HepG2 (cell line): ENCODE results near the gene NAP1L4. TPM values are rescaled to one million over a fixed set of nuclear protein-coding genes. Genes with fewer than 3 reads are reported as not detected.
A peak's percentile ranks its signal among the peaks of the same experiment; 100 is the strongest.

Experiments
- ATAC-seq: fragments of 200-7000 bp; cut with Tn5 transposase; 3 replicates; pipeline ENCODE4 v1.9.1; 2020; ENCODE audit warnings: mild to moderate bottlenecking, moderate library complexity
- BruUV-seq: library from RNA; stranded (reverse); fragments of 400-500 nt; replicated peaks from 2 replicates; lab custom pipeline; 2021; lab: Mats Ljungman, UMichigan
- CTCF ChIA-PET: fragments of 300-600 bp; formaldehyde crosslinking; extraction: SDS; loops from one replicate; lab custom pipeline; 2021; ENCODE audit warnings: low total read pairs, inconsistent platforms, low intra/inter-chr PET ratio; lab: Yijun Ruan, JAX
- POLR2A ChIA-PET: fragments of 350-600 bp; sonication (Branson Sonifier 250); formaldehyde crosslinking; loops from one replicate; lab custom pipeline; 2020; ENCODE audit warnings: antibody characterized with exemption, inconsistent platforms; lab: Yijun Ruan, JAX
- DNase-seq: peaks from one replicate; pipeline ENCODE4 v3.0.0-alpha.2; 2015; ENCODE audit warnings: low spot score
- FAIRE-seq: peaks from 3 replicates; lab custom pipeline; 2011; peaks lifted over from hg19 to GRCh38; lab: Jason Lieb, UNC
- H2AFZ ChIP-seq: one replicate; pipeline ENCODE4 v1.6.1; 2011; ENCODE audit warnings: low read length, inconsistent platforms
- H3K27ac ChIP-seq: fragments of 300-600 bp; 3 replicates; pipeline ENCODE4 v1.8.0; 2011; ENCODE audit warnings: mixed run types, mild to moderate bottlenecking, mixed read lengths, low read length, inconsistent platforms; ENCODE audit not compliant: insufficient read depth; ENCODE audit errors: extremely low read length
- H3K27me3 ChIP-seq, 2 experiments: fragments of 200-600 bp in 1 of 2; 2 replicates in 1 of 2; 3 replicates in 1 of 2; pipeline versions ENCODE4 v1.6.0 to v1.8.0; 2011; ENCODE audit warnings: low read length in 2 of 2, mild to moderate bottlenecking in 2 of 2, moderate library complexity in 2 of 2, inconsistent platforms in 1 of 2; ENCODE audit not compliant: insufficient read depth in 2 of 2, control insufficient read depth in 1 of 2
- H3K36me3 ChIP-seq, 2 experiments: fragments of 200-600 bp in 1 of 2; replicated peaks in 1 of 2; 2 replicates in 1 of 2; 3 replicates in 1 of 2; pipeline versions ENCODE4 v1.5.1 to v1.8.0; 2011; ENCODE audit warnings: low read length in 2 of 2, inconsistent platforms in 1 of 2; ENCODE audit not compliant: insufficient read depth in 2 of 2, control insufficient read depth in 1 of 2
- H3K4me1 ChIP-seq: 2 replicates; pipeline ENCODE4 v1.5.1; 2012; ENCODE audit warnings: low read length, inconsistent platforms; ENCODE audit not compliant: insufficient read depth
- H3K4me2 ChIP-seq: 2 replicates; pipeline ENCODE4 v1.6.0; 2011; ENCODE audit warnings: low read depth, low read length, inconsistent platforms
- H3K4me3 ChIP-seq, 3 experiments: fragments of 200-600 bp in 1 of 3; sonication (generic), shearing (Covaris generic) in 1 of 3; replicated peaks in 1 of 3; 2 replicates each; pipeline ENCODE4 v1.5.1; 2011 to 2016; ENCODE audit warnings: low read length in 3 of 3, inconsistent platforms in 2 of 3, low read depth in 2 of 3, mild to moderate bottlenecking in 2 of 3, control low read depth in 1 of 3, mixed read lengths in 1 of 3; ENCODE audit not compliant: insufficient read depth in 1 of 3
- H3K79me2 ChIP-seq: one replicate; pipeline ENCODE4 v1.6.1; 2011; ENCODE audit warnings: low read length, inconsistent platforms; ENCODE audit not compliant: insufficient read depth
- H3K9ac ChIP-seq: 2 replicates; pipeline ENCODE4 v1.6.0; 2011; ENCODE audit warnings: mild to moderate bottlenecking, low read depth, low read length, inconsistent platforms; ENCODE audit not compliant: insufficient read depth
- H3K9me3 ChIP-seq: 2 replicates; pipeline ENCODE4 v1.5.1; 2012; ENCODE audit warnings: mild to moderate bottlenecking, low read length
- H4K20me1 ChIP-seq: 2 replicates; pipeline ENCODE4 v1.6.0; 2011; ENCODE audit warnings: inconsistent platforms, mild to moderate bottlenecking, low read length, moderate library complexity; ENCODE audit not compliant: insufficient read depth
- DR1 ChIP-seq: sonication (generic); formaldehyde crosslinking; IDR thresholded peaks from 2 replicates; pipeline ENCODE4 v1.8.0; 2021; ENCODE audit warnings: mild to moderate bottlenecking, missing genetic modification reagents, inconsistent platforms
- HMGXB3 ChIP-seq: sonication (generic); formaldehyde crosslinking; IDR thresholded peaks from 2 replicates; pipeline ENCODE4 v1.4.0; 2020; ENCODE audit warnings: missing genetic modification reagents, borderline replicate concordance
- HNRNPK ChIP-seq: fragments of 200-400 bp; formaldehyde crosslinking; IDR thresholded peaks from 2 replicates; pipeline ENCODE4 v1.6.1; 2018; ENCODE audit warnings: low read length, low read depth, moderate library complexity, mild to moderate bottlenecking; ENCODE audit not compliant: poor library complexity, severe bottlenecking
- MTA1 ChIP-seq: sonication (generic); formaldehyde crosslinking; IDR thresholded peaks from 2 replicates; pipeline ENCODE4 v1.4.0; 2020; ENCODE audit warnings: missing genetic modification reagents, mild to moderate bottlenecking, borderline replicate concordance
- SCMH1 ChIP-seq: sonication (generic); formaldehyde crosslinking; IDR thresholded peaks from 2 replicates; pipeline ENCODE4 v1.9.0; 2021; ENCODE audit warnings: missing genetic modification reagents, mild to moderate bottlenecking, borderline replicate concordance
- SOX13 ChIP-seq, 3 experiments: fragments of 450-650 bp in 1 of 3; sonication (generic) in 1 of 3; formaldehyde crosslinking in 1 of 3; IDR thresholded peaks in 2 of 3; conservative IDR thresholded peaks in 1 of 3; 2 replicates each; pipeline versions ENCODE4 v1.5.0 to v1.6.1; 2016 to 2020; ENCODE audit warnings: antibody characterized with exemption in 1 of 3, mild to moderate bottlenecking in 1 of 3, missing compliant biosample characterization in 1 of 3, missing genetic modification reagents in 1 of 3, moderate library complexity in 1 of 3
- ZNF550 ChIP-seq: sonication (generic); formaldehyde crosslinking; IDR thresholded peaks from 2 replicates; pipeline ENCODE4 v1.4.0; 2020; ENCODE audit warnings: mild to moderate bottlenecking, missing genetic modification reagents, borderline replicate concordance
- ZNF737 ChIP-seq: sonication (generic); formaldehyde crosslinking; IDR thresholded peaks from 2 replicates; pipeline ENCODE4 v1.5.0; 2020; ENCODE audit warnings: missing genetic modification reagents, mild to moderate bottlenecking, borderline replicate concordance
- ZNF761 ChIP-seq: sonication (generic); formaldehyde crosslinking; conservative IDR thresholded peaks from 2 replicates; pipeline ENCODE4 v1.4.0; 2020; ENCODE audit warnings: mild to moderate bottlenecking, missing genetic modification reagents
- WGBS: methylation state at CpG from one replicate; pipeline ENCODE4 v1.1.6; 2017; ENCODE audit warnings: low lambda C conversion rate; 5-methylcytosine and 5-hydroxymethylcytosine counted together
- in situ Hi-C: cut with HindIII; loops from 2 replicates; pipeline ENCODE4 v1.10.0; 2017; ENCODE audit warnings: low pct_unique_long_range_greater_than_20kb; ENCODE audit not compliant: extremely low pct_ligation_motif_present
- intact Hi-C: fragments of 100-400 bp; cut with micrococcal nuclease; formaldehyde crosslinking; loops from one replicate; pipeline ENCODE4 v1.10.0; 2022; ENCODE audit not compliant: unreplicated experiment
- polyA plus RNA-seq, 8 experiments: library from polyadenylated mRNA; depleted of rRNA in 3 of 8; stranded (reverse) in 7 of 8; unstranded in 1 of 8; fragments of >200 nt; fragmentation: Illumina TruSeq in 4 of 8; extraction: Trizol in 4 of 8; gene quantifications; 2 replicates each; pipeline versions ENCODE4 v1.2.1 to v1.2.3, GENCODE V29; 2011 to 2016; ENCODE audit warnings: low read depth in 4 of 8, missing spikeins in 1 of 8, mixed read lengths in 1 of 8; ENCODE audit not compliant: insufficient read depth in 1 of 8
- total RNA-seq, 5 experiments: library from RNA; depleted of rRNA; stranded (reverse); fragments of >200 nt; fragmentation: Illumina TruSeq; extraction: Trizol; gene quantifications; 2 replicates each; pipeline ENCODE4 v1.2.3, GENCODE V29; 2016; ENCODE audit warnings: low read depth in 1 of 5
- TF ChIP-seq, protein P1 (sequence below): sonication (generic); formaldehyde crosslinking; IDR thresholded peaks from 2 replicates; pipeline ENCODE4 v1.4.0; 2020; ENCODE audit warnings: missing genetic modification reagents

The NAP1L4 gene
- total and polyA plus RNA-seq, 2 of the 13 experiments (the other 11 are each of a cell fraction or from before 2014, with no cell fraction given) = 64.0 to 186 TPM

- FAIRE-seq (no peak), ATAC-seq (no peak), DNase-seq (no peak)
- POLR2A ChIA-PET = no interaction called here
- Histone ChIP-seq H2AFZ (no peak overlapping the region), H3K27ac (no peak overlapping the region), H4K20me1 (no peaks in the 10 kb centered on the region), H3K4me1 (peaks cover 16% of the 10 kb centered on the region), H3K4me2 (no peak overlapping the region), H3K79me2 (no peaks in the 10 kb centered on the region), H3K36me3 (peaks cover 0 to 3% of the 10 kb centered on the region in 2 experiments; a peak in 1 of 5 replicates), H3K9ac (no peak overlapping the region), H3K4me3 (no peak overlapping the region), H3K27me3 (no peaks in the 10 kb centered on the region), H3K9me3 (no peaks in the 10 kb centered on the region)
- BruUV-seq = no TSS peak
- TF ChIP-seq SOX13 (IDR thresholded peaks at IDR 0.05) (no peak), SOX13 (CRISPR knock-in tag; conservative IDR thresholded peaks at IDR 0.05 in 1 of 2, IDR thresholded peaks at IDR 0.05 in 1 of 2) (no peak)
- CTCF ChIA-PET = no interaction called here
- intact Hi-C loops = no loop called here
- in situ Hi-C loops = no loop called here
- WGBS = 95% methylated on average over 10 of the region's 13 CpGs
These were observed 81.7 kb downstream of the NAP1L4 start for GRCh38 chr11:2910401-2910955.

DNA sequence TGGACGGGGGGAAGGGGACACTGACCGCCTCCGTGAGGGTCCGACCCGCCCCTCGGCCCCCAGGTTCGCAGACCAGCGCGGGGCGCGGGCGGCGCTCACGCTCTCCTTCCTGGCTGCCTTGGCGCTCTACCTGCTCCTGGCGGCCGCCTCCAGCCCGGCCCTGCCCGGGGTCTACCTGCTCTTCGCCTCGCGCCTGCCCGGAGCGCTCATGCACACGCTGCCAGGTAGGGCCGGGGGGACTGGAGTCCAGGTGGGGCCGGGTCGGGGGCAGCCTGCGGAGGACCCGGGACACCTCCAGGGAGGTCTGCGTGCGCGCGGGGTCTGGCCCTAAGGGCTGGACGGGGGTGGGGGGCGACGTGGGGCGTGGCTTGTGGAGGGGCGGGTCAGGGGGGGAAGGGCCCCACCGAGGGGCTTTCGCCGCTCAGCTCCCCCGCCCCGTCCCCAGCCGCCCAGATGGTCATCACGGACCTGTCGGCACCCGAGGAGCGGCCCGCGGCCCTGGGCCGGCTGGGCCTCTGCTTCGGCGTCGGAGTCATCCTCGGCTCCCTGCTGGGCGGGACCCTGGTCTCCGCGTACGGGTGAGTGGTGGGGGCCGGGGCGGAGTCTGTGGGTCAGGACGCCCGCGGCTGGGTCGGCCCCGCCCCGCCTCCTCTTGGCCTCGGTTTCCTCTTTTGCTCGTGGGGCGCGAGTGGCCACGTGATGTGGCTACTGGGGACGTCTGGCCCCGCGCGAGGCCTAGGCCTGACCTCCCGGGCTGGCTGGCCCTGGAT lies 82.8 kb downstream of the NAP1L4 start:
- 0 out of 2 replicates have a peak, but pooled peaks cover 3% of the 10 kb centered on the region for H4K20me1 ChIP-seq
- ChIA-PET POLR2A (no interaction called here), CTCF (no interaction called here)
- peaks cover 0 to 3% of the 10 kb centered on the region in 2 experiments; a peak in 1 of 5 replicates for H3K36me3 ChIP-seq
- no peak overlapping the region for H3K9ac ChIP-seq
- no peak overlapping the region for H3K4me2 ChIP-seq
- intact Hi-C loops = no loop called here
- no peak overlapping the region for H3K4me3 ChIP-seq
- H3K27ac ChIP-seq = no peak overlapping the region
- DNase-seq (no peak), ATAC-seq (no peak), FAIRE-seq (no peak)
- in situ Hi-C loops = no loop called here
- H2AFZ ChIP-seq = no peak overlapping the region
- peaks cover 23% of the 10 kb centered on the region for H3K4me1 ChIP-seq
- no TSS peak for BruUV-seq
- H3K9me3 ChIP-seq = no peaks in the 10 kb centered on the region
- TF ChIP-seq ZNF761 (CRISPR knock-in tag) = no peak
- no peak for TF ChIP-seq MTA1 (CRISPR knock-in tag)
- no peak for TF ChIP-seq ZNF737
- TF ChIP-seq DR1 (CRISPR knock-in tag) = no peak
- TF ChIP-seq, protein P1, sequence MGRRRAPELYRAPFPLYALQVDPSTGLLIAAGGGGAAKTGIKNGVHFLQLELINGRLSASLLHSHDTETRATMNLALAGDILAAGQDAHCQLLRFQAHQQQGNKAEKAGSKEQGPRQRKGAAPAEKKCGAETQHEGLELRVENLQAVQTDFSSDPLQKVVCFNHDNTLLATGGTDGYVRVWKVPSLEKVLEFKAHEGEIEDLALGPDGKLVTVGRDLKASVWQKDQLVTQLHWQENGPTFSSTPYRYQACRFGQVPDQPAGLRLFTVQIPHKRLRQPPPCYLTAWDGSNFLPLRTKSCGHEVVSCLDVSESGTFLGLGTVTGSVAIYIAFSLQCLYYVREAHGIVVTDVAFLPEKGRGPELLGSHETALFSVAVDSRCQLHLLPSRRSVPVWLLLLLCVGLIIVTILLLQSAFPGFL (CRISPR knock-in tag) = no peak
- peak; percentile 15 for TF ChIP-seq HNRNPK
- TF ChIP-seq SCMH1 = no peak
- no peak for TF ChIP-seq HMGXB3 (CRISPR knock-in tag)
- TF ChIP-seq ZNF550 (CRISPR knock-in tag) = no peak
- H3K79me2 ChIP-seq = peaks cover 2% of the 10 kb centered on the region
- H3K27me3 ChIP-seq = no peaks in the 10 kb centered on the region
- 97% methylated on average over 66 of the region's 78 CpGs for WGBS
